Measurements from ENCODE around the gene SLC2A5. TPM values are rescaled to one million over a fixed set of nuclear protein-coding genes. Genes with fewer than 3 reads are reported as not detected.

Gene SLC2A5
- total and polyA plus RNA-seq, 9 of the 15 experiments (the other 6 are each of a cell fraction or from before 2014, with no cell fraction given) = 0.08 TPM; not detected in 8

DNA sequence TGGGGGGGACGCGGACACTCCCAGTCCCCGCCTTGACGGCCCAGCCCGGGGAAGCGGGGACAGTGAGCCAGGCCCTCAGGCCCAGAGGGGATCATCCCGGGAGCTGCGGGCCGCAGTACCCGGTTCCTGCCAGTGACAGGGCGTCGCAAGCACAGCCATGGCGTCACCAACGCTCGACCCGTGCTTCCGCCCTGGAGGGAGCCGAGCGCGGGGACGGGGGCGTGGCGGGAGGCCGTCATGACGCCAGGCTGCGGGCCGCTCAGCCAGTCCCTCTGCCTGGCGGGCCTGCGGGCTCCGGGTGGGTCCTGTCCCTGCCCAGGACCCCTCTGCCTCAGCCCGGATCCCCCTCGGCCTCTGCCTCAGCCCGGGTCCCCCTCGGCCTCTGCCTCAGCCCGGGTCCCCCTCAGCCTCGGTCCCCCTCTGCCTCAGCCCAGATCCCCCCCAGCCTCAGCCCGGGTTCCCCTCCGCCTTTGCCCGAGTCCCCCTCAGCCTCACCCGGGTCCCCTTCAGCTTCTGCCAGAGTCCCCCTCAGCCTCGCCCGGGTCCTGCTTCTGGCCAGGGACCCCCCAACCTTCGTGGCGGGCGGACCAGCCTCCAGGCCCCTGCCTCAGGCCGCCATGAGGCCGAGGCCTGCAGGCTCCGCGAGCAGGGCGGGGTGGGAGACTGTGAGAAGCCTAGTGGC lies 2.3 kb upstream of the SLC2A5 start (continued):
- TF ChIP-seq ZBTB1 (CRISPR knock-in tag; IDR thresholded peaks at IDR 0.05; ENCODE audit: borderline replicate concordance, low read depth) = no peak
- TF ChIP-seq ZNF436 (CRISPR knock-in tag; IDR thresholded peaks at IDR 0.05) = no peak
- no peak for TF ChIP-seq CBX3 (IDR thresholded peaks at IDR 0.05; ENCODE audit: borderline replicate concordance in 1 of 2, low read length in 2 of 2)
- TF ChIP-seq, protein P1, sequence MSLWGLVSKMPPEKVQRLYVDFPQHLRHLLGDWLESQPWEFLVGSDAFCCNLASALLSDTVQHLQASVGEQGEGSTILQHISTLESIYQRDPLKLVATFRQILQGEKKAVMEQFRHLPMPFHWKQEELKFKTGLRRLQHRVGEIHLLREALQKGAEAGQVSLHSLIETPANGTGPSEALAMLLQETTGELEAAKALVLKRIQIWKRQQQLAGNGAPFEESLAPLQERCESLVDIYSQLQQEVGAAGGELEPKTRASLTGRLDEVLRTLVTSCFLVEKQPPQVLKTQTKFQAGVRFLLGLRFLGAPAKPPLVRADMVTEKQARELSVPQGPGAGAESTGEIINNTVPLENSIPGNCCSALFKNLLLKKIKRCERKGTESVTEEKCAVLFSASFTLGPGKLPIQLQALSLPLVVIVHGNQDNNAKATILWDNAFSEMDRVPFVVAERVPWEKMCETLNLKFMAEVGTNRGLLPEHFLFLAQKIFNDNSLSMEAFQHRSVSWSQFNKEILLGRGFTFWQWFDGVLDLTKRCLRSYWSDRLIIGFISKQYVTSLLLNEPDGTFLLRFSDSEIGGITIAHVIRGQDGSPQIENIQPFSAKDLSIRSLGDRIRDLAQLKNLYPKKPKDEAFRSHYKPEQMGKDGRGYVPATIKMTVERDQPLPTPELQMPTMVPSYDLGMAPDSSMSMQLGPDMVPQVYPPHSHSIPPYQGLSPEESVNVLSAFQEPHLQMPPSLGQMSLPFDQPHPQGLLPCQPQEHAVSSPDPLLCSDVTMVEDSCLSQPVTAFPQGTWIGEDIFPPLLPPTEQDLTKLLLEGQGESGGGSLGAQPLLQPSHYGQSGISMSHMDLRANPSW (CRISPR knock-in tag; IDR thresholded peaks at IDR 0.05) = no peak
- no peak for TF ChIP-seq MAFF (IDR thresholded peaks at IDR 0.05; ENCODE audit: low read length)
- no peak for TF ChIP-seq ZNF12 (CRISPR knock-in tag; IDR thresholded peaks at IDR 0.05)
- TF ChIP-seq, protein P2, sequence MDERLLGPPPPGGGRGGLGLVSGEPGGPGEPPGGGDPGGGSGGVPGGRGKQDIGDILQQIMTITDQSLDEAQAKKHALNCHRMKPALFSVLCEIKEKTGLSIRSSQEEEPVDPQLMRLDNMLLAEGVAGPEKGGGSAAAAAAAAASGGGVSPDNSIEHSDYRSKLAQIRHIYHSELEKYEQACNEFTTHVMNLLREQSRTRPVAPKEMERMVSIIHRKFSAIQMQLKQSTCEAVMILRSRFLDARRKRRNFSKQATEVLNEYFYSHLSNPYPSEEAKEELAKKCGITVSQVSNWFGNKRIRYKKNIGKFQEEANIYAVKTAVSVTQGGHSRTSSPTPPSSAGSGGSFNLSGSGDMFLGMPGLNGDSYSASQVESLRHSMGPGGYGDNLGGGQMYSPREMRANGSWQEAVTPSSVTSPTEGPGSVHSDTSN (CRISPR knock-in tag; IDR thresholded peaks at IDR 0.05; ENCODE audit: low read depth) = no peak
- TF ChIP-seq, protein P2 (tag; conservative IDR thresholded peaks at IDR 0.05; ENCODE audit: low read depth) = no peak
- peak; percentile 48; the same call in 1 of the 2 replicates for TF ChIP-seq ZNF589 (CRISPR knock-in tag; IDR thresholded peaks at IDR 0.05; ENCODE audit: low read depth)
- no peak for TF ChIP-seq ZBED1 (IDR thresholded peaks at IDR 0.05)
- TF ChIP-seq SP2 (IDR thresholded peaks at IDR 0.05; ENCODE audit: extremely low read depth, low read depth, low read length, poor library complexity, severe bottlenecking) = no peak
- TF ChIP-seq, protein P3, sequence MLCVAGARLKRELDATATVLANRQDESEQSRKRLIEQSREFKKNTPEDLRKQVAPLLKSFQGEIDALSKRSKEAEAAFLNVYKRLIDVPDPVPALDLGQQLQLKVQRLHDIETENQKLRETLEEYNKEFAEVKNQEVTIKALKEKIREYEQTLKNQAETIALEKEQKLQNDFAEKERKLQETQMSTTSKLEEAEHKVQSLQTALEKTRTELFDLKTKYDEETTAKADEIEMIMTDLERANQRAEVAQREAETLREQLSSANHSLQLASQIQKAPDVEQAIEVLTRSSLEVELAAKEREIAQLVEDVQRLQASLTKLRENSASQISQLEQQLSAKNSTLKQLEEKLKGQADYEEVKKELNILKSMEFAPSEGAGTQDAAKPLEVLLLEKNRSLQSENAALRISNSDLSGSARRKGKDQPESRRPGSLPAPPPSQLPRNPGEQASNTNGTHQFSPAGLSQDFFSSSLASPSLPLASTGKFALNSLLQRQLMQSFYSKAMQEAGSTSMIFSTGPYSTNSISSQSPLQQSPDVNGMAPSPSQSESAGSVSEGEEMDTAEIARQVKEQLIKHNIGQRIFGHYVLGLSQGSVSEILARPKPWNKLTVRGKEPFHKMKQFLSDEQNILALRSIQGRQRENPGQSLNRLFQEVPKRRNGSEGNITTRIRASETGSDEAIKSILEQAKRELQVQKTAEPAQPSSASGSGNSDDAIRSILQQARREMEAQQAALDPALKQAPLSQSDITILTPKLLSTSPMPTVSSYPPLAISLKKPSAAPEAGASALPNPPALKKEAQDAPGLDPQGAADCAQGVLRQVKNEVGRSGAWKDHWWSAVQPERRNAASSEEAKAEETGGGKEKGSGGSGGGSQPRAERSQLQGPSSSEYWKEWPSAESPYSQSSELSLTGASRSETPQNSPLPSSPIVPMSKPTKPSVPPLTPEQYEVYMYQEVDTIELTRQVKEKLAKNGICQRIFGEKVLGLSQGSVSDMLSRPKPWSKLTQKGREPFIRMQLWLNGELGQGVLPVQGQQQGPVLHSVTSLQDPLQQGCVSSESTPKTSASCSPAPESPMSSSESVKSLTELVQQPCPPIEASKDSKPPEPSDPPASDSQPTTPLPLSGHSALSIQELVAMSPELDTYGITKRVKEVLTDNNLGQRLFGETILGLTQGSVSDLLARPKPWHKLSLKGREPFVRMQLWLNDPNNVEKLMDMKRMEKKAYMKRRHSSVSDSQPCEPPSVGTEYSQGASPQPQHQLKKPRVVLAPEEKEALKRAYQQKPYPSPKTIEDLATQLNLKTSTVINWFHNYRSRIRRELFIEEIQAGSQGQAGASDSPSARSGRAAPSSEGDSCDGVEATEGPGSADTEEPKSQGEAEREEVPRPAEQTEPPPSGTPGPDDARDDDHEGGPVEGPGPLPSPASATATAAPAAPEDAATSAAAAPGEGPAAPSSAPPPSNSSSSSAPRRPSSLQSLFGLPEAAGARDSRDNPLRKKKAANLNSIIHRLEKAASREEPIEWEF (CRISPR knock-in tag; IDR thresholded peaks at IDR 0.05) = no peak
- no peak for TF ChIP-seq BCL6 (CRISPR knock-in tag; IDR thresholded peaks at IDR 0.05)
- TF ChIP-seq SMARCB1 (IDR thresholded peaks at IDR 0.05; ENCODE audit: insufficient read length, low read depth) = no peak
- no peak for TF ChIP-seq ZNF668 (CRISPR knock-in tag; IDR thresholded peaks at IDR 0.05)
- TF ChIP-seq L3MBTL2 (IDR thresholded peaks at IDR 0.05) = peak; percentile 93
- TF ChIP-seq LCOR (CRISPR knock-in tag; IDR thresholded peaks at IDR 0.05) = no peak
